ENCODE results near the gene PLXNA2.
A peak's percentile ranks its signal among the peaks of the same experiment; 100 is the strongest.

Gene PLXNA2

GRCh38 chr1:208083016-208083714, 161.0 kb downstream of the PLXNA2 start:
- DNase-seq, result no peak

- no peak for DNase-seq
Measured at GRCh38 chr1:208081972-208082371, 162.2 kb downstream of the PLXNA2 start.

DNA sequence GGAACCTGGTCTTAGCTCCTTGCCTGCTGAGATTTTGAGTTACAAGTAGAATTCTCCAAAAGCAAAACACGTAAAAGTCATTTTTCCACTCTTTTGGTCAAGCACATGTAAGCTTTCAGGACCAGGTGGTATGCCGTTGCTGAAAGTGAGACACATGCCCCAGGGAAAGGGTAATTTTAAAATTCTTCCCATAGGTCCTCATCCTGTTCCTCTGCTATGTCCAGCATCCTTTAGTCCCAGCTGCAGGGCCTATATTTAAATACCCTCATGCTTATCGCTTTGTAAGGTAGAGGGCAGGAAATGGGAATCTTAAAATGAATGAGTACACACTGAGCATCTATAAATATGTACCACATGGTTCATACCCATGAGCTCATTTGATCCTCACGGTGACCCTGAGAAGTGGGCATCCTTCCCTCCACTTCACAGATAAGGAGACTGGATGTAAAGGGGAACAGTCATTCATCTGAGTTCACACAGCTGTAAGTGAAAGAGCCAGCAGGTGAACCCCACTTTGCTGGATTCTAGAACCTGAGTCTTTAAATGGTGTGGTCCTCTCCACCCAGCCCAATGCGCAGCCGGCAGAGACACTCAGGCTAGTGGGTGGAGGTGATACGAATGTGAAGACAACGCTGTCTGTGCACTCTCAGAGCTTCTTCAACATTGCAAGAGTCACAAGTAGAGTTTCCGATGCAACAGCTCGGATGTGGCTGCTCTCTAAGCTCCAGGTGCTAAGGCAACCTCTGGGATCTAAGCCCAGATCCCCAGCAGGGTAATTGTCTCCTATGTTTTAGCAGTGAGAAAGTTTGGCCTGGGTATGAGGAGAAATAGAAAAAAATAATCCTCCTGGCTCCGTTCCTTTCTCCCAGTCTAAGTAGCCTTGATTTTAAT, 163.5 kb downstream of the PLXNA2 start:
- DNase-seq, result peak in 1 of 3 experiments; percentile 28

- DNase-seq, result peak in 2 of 3 experiments; percentile 66 to 90
Measured at GRCh38 chr1:208079161-208079560, 165.0 kb downstream of the PLXNA2 start.

DNA sequence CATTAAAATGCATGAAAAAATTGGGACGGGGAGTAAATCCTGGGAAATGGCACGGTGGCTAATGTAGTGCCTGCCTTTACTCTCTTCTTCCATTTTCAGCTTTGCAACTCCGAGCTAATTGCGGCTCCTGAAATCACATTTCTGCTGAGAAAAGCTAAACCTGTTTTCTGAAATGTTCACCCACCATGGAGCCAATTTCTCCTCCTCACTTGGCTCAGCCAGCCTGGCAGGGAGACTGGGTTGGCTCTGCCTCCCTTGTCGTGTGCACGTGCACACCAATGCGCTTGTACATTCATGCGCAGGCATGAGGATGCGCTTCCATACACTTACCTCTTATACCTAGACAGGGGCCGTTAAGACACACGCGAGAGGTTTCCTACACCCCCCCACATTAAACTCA, 165.4 kb downstream of the PLXNA2 start:
- DNase-seq, result no peak

DNA sequence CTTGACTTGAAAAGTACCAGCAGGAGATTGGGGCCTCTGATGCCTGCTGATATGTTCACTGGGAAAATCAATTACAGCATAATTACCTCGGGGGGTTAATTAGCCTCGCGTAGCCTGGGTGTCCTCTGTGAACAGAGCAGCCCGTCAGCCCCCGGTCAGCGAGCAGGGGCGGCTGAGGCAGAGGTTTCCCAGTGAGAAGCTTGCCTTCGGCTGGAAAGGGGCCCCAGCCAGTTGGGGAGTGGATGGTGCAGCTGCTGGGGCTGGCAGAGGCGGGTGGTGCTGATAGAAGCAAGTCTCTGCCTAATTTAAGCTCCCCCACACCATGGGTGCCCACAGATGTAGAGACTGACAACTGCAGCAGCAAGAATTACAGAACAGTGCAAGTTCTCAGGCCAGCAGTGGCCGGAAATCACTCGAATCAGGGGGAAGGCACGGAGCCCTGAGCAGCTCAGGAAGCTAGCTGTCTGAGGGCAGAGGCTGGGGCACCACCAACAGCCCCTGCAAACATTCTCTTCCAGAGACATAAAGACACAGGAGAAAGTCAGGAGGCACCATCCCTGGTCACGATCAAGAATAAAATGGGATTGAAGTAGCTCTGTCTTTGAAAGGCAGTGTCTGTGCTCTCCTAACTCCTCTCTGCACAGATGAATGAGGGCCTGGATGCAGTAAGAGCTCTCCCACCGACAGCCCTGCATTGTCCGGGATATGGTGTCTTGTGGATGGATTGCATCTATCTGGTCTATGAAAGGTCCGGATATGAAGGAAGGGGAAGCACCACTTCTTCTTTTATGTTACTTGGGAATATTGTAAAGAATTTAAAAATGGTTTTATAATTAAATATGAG, 166.7 kb downstream of the PLXNA2 start:
- peak in 2 of 3 experiments; percentile 68 to 87 for DNase-seq

DNA sequence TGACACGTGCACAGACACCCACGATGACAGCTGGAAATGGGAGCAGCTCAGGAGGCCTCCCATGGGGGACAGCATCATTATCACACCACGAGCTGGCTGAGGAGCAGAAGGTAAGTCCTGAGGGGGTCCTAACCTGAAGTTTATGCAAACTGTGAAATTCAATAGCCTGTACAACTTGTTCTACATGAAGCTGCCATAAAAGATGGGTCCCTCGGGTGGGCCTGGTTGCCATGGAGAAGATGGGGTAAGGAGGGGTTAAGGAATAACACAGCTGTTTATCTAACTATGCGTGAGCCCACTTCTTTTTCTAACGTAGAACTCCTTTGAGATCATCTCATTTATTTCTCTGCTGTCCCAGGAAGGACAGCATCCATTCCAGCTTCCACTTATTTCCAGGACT, 169.8 kb downstream of the PLXNA2 start:
- no peak for DNase-seq

GRCh38 chr1:208071435-208072031, 172.7 kb downstream of the PLXNA2 start:
- no peak for DNase-seq

GRCh38 chr1:208069908-208070307, 174.3 kb downstream of the PLXNA2 start:
- no peak for DNase-seq

GRCh38 chr1:208069317-208069716, 174.9 kb downstream of the PLXNA2 start:
- peak in 2 of 3 experiments; percentile 60 to 84 for DNase-seq

DNA sequence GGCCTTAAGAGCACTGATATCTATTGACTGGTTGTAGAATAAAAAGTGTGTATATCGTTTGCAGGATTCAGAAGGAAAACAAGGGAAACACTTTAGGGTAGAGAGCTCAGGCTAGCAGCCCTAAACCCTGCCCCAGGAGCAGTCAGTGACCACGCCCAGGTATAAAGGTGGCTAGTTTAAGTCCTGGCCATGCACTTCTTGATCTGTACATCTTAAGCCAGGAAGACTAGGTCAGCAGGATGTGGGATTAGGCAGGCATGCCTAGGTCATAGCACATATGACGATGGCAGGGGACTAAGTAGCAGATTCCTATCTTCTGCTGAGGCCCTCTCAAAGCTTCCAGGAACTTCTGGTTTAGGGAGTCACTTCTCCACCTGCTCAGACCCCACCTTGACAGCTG, 175.3 kb downstream of the PLXNA2 start:
- no peak for DNase-seq

- no peak for DNase-seq
Measured at GRCh38 chr1:208068407-208068806, 175.8 kb downstream of the PLXNA2 start.

- DNase-seq, result no peak
Measured at GRCh38 chr1:208066583-208066982, 177.6 kb downstream of the PLXNA2 start.

- DNase-seq, result no peak
Measured at GRCh38 chr1:208065862-208066261, 178.3 kb downstream of the PLXNA2 start.

- no peak for DNase-seq
Measured at GRCh38 chr1:208061632-208062031, 182.6 kb downstream of the PLXNA2 start.

DNA sequence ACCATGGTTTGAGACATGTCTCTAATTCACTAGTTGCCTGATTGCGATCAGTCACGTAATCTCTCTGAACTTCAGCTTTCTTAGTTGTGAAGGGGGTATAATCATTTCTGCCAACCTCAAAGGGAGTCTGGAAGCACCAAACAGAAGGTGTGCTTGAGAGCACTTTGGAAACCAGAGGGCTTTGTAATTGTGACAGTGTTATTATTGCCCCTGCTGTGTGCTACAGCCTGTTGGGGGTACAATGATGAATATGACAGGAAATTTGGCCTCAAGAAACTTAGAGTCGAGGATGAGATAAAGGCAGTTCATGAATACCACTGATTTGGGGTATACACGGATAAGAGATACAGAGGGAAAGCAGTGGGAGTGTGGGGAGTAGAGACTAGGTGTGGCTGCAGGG, 183.1 kb downstream of the PLXNA2 start:
- DNase-seq, result no peak

DNA sequence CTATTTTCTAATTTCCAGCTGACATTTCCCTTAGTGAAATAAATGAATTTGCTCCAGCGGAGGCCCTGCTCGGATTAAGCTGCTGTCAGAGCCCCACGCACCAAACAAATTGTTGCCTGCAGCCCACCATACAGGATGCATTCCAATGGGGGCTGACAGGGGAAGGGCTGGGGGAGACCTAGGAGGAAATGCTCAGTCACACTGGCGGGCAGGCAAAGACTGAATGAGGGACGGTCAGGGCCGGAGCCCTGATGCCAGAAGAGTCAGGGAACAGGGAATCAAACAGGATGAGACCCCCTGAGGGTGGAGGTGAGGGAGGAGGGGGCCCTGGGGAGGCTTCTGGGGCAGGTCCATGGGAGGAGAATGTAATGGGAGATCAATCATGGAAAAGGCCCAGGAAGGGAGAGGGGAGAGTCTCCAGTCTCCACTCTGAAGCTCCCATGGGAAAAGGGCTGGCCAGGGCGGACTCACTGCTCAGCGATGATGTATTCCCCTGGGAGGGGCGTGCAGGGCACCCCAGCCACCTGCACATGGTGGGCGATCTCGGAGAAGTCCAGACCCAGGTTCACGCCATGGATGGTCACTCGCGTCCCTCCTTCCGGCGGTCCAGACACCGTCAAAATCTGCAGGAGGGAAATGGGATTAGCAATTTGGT, 183.8 kb downstream of the PLXNA2 start:
- no peak for DNase-seq

- DNase-seq, result no peak
Measured at GRCh38 chr1:208059409-208060001, 184.7 kb downstream of the PLXNA2 start.

DNA sequence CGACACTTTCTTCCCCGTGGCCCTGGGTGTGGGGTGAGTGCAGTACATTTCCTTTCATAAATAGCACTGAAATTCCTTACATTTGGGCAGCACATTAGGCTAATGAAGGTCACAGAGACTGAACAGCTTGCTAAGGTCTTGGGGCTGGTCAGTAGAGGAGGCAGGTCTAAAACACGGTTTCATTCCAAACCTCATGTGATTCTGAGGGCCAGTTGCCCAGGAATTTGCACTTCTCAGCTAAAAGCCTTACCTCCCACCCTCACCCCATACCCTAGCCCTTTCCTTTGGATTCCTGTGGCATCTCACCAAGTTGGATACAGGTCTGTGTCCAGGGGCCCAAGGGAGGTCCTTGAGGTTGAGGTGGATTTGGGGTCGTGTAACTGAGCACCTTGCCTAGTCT, 185.4 kb downstream of the PLXNA2 start:
- DNase-seq, result no peak

DNA sequence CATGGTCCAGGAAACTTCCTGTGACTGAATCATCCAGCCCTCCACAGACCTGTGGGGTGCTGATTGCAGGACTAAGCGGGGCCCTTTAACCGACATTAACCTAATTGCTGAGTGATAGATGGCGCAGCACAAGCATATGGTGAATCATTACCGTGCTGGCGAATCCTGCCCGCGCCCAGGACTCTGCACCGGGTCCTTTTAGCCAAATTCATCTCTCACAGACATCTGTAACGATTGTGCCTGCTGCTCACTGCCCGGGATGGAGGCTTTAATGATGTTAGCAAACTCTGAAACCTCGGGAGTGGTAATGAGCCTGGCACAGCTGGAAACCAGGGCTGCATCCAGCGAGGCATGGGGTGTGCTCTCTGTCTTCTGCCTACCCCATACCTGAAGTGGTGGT, 185.9 kb downstream of the PLXNA2 start:
- no peak for DNase-seq

GRCh38 chr1:208057056-208057455, 187.1 kb downstream of the PLXNA2 start:
- DNase-seq, result no peak

GRCh38 chr1:208055535-208055934, 188.6 kb downstream of the PLXNA2 start:
- no peak for DNase-seq

Measured in NCI-H1417 (cell line).